ENCODE data around the gene SELENOM. TPM values are rescaled to one million over a fixed set of nuclear protein-coding genes. Genes with fewer than 3 reads are reported as not detected.
"Not testable (repeated sequence)": the region's sequence is repeated elsewhere in the genome, so short reads cannot be mapped to it uniquely, and the experiment has no call there.

Gene SELENOM
- total RNA-seq, 1 experiment from 2014 or later: 0.24 TPM

- Histone ChIP-seq H3K4me1 (peaks cover 12% of the 10 kb centered on the region; the same call in 1 of the 2 replicates), H3K27me3 (no peaks in the 10 kb centered on the region), H3K4me3 (peak overlapping the region; percentile 60), H3K27ac (peak overlapping the region; percentile 63), H3K9me3 (replicated peaks) (no peaks in the 10 kb centered on the region), H3K36me3 (peaks cover 5% of the 10 kb centered on the region)
- no peak for DNase-seq
Observed at GRCh38 chr22:31083923-31084810, 23.2 kb downstream of the SELENOM start.

DNA sequence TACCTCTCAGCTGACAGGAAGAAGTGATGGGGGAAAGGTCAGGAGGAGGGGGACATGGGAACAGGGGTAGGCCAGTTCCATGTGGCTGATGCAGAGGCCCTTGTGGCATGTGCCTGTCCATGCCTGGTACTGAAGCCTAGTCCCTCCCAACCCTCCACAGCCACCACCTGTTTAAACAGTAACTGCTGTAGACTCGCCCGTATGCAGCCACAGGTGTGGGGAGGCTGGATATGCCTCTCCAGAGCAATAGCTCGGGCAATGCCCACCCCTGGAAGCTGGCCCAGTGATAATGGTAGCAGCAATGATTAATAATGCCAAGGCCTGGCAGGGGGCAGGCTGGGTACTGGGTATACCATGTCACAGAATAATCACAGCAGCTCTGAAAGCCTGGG lies 24.0 kb downstream of the SELENOM start:
- Histone ChIP-seq H3K4me1 (peaks cover 12% of the 10 kb centered on the region; the same call in 1 of the 2 replicates), H3K27ac (no peak overlapping the region), H3K27me3 (no peaks in the 10 kb centered on the region), H3K4me3 (no peak overlapping the region), H3K9me3 (replicated peaks) (no peaks in the 10 kb centered on the region), H3K36me3 (no peaks in the 10 kb centered on the region)
- DNase-seq: no peak

DNA sequence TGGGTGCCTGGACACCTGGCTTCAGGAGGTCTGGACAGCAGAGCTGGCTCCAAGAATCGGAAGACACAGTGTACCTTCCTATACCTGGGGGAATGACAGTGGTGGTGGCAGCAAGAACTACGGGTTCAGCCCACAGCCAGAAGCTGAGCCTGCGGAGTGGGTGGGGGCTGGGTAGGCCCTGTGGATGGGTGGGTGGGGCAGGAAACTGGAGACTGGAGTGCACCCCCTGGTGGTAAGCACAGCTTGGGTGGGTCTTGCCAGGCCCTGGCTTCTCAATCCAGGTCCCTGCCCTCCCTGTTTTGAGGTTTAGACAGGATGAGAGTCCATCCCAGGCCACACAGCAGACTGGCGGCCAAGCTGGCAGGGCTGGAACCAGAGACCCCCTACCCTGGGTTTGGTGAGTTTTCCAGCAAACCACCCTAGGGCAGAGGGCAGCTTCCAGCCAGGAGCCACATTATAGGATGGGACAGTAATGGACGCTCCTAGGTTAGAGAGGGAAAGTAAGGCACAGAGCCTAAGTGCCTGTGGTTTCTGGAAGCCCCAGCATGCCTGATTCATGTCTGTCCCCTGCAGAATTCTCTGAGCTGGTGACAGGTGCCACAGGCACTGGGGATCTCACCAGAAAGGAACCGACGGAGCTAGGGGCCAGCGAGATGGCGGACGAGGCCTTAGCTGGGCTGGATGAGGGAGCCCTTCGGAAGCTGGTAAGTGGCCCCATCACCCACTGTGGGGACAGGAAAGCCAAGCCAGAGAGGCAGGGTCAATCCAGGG lies 24.6 kb downstream of the SELENOM start:
- DNase-seq: peak; percentile 59
- Histone ChIP-seq H3K9me3 (replicated peaks) (no peaks in the 10 kb centered on the region), H3K4me3 (no peak overlapping the region), H3K27ac (no peak overlapping the region), H3K27me3 (no peaks in the 10 kb centered on the region), H3K36me3 (no peaks in the 10 kb centered on the region), H3K4me1 (peaks cover 12% of the 10 kb centered on the region; the same call in 1 of the 2 replicates)

DNA sequence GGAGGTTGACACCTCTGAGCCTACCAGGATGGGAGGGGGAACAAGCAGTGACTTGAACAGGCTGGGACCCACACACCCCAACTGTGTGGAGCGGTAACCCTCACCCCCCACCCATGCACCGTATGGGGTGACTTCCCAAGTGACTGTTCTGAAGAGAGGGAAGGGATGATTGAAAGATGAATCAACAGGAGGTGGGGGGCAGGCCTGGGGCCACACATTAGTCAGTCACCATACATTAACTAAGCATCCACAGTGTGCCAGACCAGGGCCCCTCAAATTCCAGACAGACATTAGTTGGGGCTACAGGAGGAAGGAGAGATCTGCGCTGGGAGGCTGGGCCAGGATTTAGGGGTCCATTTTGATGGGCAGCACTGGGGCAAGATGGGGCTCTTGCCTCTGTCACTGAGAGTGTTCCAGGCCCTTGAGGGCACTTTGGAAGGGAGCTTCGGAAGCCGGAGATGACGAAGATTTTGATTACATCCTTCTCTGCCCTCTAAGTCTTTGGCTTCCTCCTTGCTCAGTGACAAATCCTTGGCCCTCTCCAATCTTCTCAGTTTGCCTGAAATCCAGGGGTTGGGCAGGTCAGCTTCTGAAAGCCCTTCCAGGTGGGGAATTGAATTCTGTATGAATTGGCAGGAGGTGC lies 25.3 kb downstream of the SELENOM start:
- no peaks in the 10 kb centered on the region for H3K9me3 ChIP-seq (replicated peaks)

DNA sequence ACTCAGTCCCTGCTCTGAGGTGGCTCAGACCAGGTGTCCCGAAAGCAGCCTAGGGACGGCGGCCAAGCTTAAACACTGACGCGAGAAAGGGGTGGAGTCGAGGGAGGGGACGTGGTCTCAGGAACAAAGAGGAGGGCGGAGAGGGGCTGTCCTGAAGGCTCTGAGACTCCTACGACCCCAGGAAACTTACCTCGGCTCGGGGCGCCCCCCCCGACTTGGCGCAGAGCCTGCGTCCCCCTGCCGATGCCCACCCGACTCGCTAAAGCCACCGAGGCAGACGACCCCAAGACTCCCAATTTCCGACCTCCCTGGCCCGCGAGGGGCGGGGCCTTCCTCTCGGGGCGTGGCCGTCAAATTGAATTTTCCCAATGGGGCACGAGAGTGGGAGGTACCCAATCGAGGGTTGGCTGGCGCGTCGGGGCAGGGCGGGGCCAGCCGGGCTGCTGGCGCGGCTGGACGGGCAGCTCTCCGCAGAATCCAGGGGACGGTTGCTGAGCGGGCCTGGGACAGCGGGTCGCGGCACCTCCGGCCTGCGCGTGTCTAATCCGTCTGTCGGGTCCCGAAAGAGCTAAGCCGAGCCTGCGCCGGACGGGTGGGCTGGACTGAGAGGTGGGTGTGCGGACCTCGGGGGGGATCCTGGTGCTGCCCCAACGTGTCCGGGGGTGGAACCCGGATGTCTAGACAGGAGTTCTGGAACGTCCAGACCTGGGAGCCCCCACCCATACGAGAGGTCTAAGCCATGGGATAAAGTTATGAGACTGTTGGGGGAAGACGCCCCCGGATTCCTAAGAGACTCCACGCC lies 26.3 kb downstream of the SELENOM start, which contains the start of gene SMTN:
SMTN (plus strand) TSS at position 471 of the 802 bp plus-strand sequence. CDS start 1,941 bp downstream, outside the sequence.
- peak; percentile 91 to 93 for DNase-seq
- Histone ChIP-seq H3K36me3 (no peaks in the 10 kb centered on the region), H3K4me3 (peak within 1 kb of the TSS; percentile 72), H3K4me1 (peaks cover 12% of the 10 kb centered on the region; the same call in 1 of the 2 replicates), H3K27ac (peak within 1 kb of the TSS; percentile 91), H3K9me3 (replicated peaks) (no peaks in the 10 kb centered on the region), H3K27me3 (no peaks in the 10 kb centered on the region)

More for the DNA sequence above, 25.3 kb downstream of the SELENOM start:
- Histone ChIP-seq H3K27me3 (no peaks in the 10 kb centered on the region), H3K4me1 (peaks cover 12% of the 10 kb centered on the region; the same call in 1 of the 2 replicates), H3K36me3 (no peaks in the 10 kb centered on the region), H3K4me3 (peak overlapping the region; percentile 72), H3K27ac (no peak overlapping the region; the same call in 1 of the 2 replicates)
- DNase-seq: no peak

DNA sequence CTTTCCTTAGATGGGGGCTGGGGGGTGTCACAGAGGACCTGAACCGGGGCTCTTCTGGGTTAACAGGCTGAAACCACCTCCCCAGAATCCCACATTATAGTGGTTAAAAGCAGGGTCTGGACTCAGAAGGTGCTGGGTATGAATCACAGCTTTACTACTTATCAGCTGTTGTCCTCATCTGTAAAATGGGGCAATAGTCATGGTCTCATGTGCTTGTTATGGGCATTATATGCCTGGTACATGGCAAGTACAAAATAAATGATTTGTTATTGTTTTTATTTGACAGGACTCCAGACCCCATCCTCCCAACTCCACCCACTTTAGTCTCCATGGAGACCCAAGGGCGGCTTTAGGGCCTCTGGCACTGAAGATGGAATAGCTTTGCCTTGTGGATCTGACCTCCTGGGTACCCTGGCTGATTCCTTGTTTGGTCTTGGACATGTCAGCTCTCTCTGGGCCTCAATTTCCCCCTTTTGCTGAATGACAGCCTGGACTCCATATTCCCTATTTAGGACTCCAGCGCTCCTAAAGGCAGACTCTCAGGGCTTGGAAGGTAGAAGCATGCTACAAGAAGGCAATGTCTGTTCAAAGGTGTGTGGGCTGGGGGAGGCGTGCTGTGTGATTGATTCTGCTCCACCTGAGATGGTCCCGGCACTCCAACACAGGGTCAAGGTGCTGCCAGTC lies 27.1 kb downstream of the SELENOM start:
- H3K4me1 ChIP-seq: peaks cover 12% of the 10 kb centered on the region; the same call in 1 of the 2 replicates

DNA sequence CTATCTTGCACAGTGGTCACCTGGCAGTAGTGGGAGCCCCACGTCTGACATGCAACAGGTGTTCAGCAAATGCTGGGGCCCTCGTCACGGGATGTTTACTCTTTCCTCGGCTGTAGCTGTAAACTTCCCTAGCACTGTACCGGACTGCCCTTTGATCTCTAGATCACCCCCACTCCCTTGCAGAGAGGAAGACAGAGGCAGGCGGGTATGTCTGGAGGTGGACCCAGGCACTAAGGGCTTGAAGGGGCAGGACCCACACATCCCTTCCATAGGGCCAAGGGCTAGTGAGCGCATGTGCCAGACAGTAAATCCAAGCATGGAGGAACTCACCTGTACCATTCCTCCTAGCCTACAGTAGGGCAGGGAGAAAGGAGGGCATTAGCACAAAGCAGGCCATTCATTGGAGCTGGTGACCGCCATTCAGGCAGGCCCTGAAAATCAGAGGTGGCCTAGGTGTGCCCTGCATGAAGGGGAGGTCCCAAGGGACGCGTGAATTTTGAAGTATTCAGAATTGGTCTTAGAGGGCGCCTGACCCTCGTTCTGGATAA lies 28.2 kb downstream of the SELENOM start:
- Histone ChIP-seq H3K4me3 (no peak overlapping the region), H3K36me3 (no peaks in the 10 kb centered on the region), H3K4me1 (peaks cover 12% of the 10 kb centered on the region; the same call in 1 of the 2 replicates), H3K27ac (no peak overlapping the region), H3K27me3 (no peaks in the 10 kb centered on the region), H3K9me3 (replicated peaks) (no peaks in the 10 kb centered on the region)
- no peak for DNase-seq

More for the DNA sequence above, 27.1 kb downstream of the SELENOM start:
- DNase-seq: no peak
- H3K27me3 ChIP-seq: no peaks in the 10 kb centered on the region
- H3K4me3 ChIP-seq: peak overlapping the region; percentile 72
- H3K27ac ChIP-seq: peak overlapping the region; percentile 91
- no peaks in the 10 kb centered on the region for H3K9me3 ChIP-seq (replicated peaks)
- no peaks in the 10 kb centered on the region for H3K36me3 ChIP-seq

GRCh38 chr22:31078389-31078788 lies 29.0 kb downstream of the SELENOM start:
- not testable (repeated sequence) for H3K27me3 ChIP-seq

GRCh38 chr22:31077681-31078080 lies 29.7 kb downstream of the SELENOM start:
- H3K4me1 ChIP-seq: peaks cover 12% of the 10 kb centered on the region; the same call in 1 of the 2 replicates
- no peak overlapping the region for H3K4me3 ChIP-seq
- no peak overlapping the region for H3K27ac ChIP-seq
- no peaks in the 10 kb centered on the region for H3K9me3 ChIP-seq (replicated peaks)
- no peak for DNase-seq
- no peaks in the 10 kb centered on the region for H3K36me3 ChIP-seq
- H3K27me3 ChIP-seq: no peaks in the 10 kb centered on the region

More at GRCh38 chr22:31078389-31078788, 29.0 kb downstream of the SELENOM start:
- not testable (repeated sequence) for H3K9me3 ChIP-seq (replicated peaks); H3K36me3 ChIP-seq; H3K27ac ChIP-seq; DNase-seq; H3K4me3 ChIP-seq
- H3K4me1 ChIP-seq: peaks cover 12% of the 10 kb centered on the region; the same call in 1 of the 2 replicates

DNA sequence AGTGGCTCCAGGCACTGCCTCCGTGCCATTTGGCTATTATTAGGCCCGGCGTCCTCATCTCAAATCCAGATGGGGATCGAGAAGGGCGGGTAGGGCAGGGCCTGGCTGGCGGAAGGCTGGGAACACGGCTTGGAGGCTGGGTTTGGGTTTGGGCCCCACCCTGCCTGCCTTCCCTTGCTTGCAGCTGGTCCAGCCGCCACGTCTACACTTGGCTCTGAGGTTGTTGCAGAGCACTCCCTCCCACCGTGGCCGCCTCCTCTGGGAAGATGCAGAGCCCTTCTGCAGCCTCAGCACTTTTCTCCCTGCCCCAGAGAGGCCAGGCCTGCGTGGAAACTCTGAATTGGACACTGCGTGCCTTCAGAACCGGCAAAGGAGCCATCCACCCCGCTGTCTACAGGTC lies 31.4 kb downstream of the SELENOM start:
- 0 out of 2 replicates have a peak, but pooled peaks cover 4% of the 10 kb centered on the region for H3K4me1 ChIP-seq
- H3K9me3 ChIP-seq (replicated peaks): no peaks in the 10 kb centered on the region
- no peak overlapping the region for H3K4me3 ChIP-seq
- no peaks in the 10 kb centered on the region for H3K36me3 ChIP-seq
- DNase-seq: no peak
- no peaks in the 10 kb centered on the region for H3K27me3 ChIP-seq
- H3K27ac ChIP-seq: no peak overlapping the region

DNA sequence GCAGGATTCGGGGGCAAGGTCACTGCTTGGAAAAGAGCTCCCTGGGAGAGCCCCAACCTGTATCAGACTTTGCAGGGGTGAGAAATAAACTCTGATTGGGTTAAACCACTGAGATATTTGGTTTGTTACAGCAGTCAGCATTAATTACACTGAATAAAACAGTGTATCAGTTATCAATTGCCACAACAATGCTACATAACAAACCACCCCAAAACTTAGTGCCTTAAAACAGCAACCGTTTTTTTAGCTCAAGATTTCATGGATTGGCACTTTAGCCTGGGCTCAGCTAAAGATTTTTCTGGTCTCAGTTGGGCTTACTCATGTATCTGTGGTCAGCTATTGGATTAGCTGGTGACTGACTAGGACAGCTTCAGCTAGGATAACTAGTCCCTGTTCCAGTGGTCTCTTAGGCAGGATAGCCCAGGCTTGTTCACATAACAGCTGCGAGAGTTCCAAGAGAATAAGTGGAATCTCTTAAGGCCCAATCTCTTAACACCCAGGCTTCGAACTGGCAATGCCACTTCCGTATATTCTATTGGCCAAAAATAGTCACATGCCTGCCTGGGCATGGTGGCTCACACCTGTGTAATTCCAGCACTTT lies 33.7 kb downstream of the SELENOM start:
- peak overlapping the region; percentile 34; the same call in 1 of the 2 replicates for H3K27ac ChIP-seq
- not testable (repeated sequence) for H3K9me3 ChIP-seq (replicated peaks); H3K27me3 ChIP-seq; H3K36me3 ChIP-seq; H3K4me1 ChIP-seq; H3K4me3 ChIP-seq
- peak; percentile 56 to 69 for DNase-seq

GRCh38 chr22:31073125-31073524 lies 34.2 kb downstream of the SELENOM start:
- not testable (repeated sequence) for DNase-seq; H3K9me3 ChIP-seq (replicated peaks); H3K27me3 ChIP-seq; H3K4me3 ChIP-seq; H3K4me1 ChIP-seq; H3K36me3 ChIP-seq
- H3K27ac ChIP-seq: peak overlapping the region; percentile 34; the same call in 1 of the 2 replicates

Measured in SJCRH30 (cell line).